Measurements from ENCODE around the gene NCOR1.

NCOR1 gene

GRCh38 chr17:16025202-16025601 is 190.1 kb downstream of the NCOR1 start:
- FAIRE-seq = no peak

GRCh38 chr17:16023881-16024280 is 191.5 kb downstream of the NCOR1 start:
- FAIRE-seq = no peak

GRCh38 chr17:16019347-16019746 is 196.0 kb downstream of the NCOR1 start:
- no peak for FAIRE-seq

GRCh38 chr17:16013943-16014407 is 201.4 kb downstream of the NCOR1 start:
- FAIRE-seq = peak; percentile 52

GRCh38 chr17:16007439-16007838 is 207.9 kb downstream of the NCOR1 start:
- no peak for FAIRE-seq

GRCh38 chr17:16005636-16006035 is 209.7 kb downstream of the NCOR1 start:
- FAIRE-seq = no peak

GRCh38 chr17:16003841-16004240 is 211.5 kb downstream of the NCOR1 start:
- no peak for FAIRE-seq

- no peak for FAIRE-seq
Observed at GRCh38 chr17:16002708-16003260, 212.6 kb downstream of the NCOR1 start.

- no peak for FAIRE-seq
Observed at GRCh38 chr17:16001226-16001897, 214.0 kb downstream of the NCOR1 start.

GRCh38 chr17:15999974-16000827 is 215.1 kb downstream of the NCOR1 start:
- FAIRE-seq = no peak

- peak; percentile 89 for FAIRE-seq
Observed at GRCh38 chr17:15999141-15999973, 216.0 kb downstream of the NCOR1 start, which contains the start of the genes TTC19 and ZSWIM7. Gene TTC19 (plus strand): TSS chr17:15999824. CDS start chr17:15999849, 25 bp downstream. Gene ZSWIM7 (minus strand): TSS chr17:15999704. CDS start chr17:15999594, 110 bp downstream.

- FAIRE-seq = no peak
Observed at GRCh38 chr17:15998031-15998562, 217.2 kb downstream of the NCOR1 start.

- no peak for FAIRE-seq
Observed at GRCh38 chr17:15996322-15996721, 219.0 kb downstream of the NCOR1 start.

- FAIRE-seq = no peak
Observed at GRCh38 chr17:15981646-15982580, 233.4 kb downstream of the NCOR1 start.

GRCh38 chr17:15981208-15981607 is 234.1 kb downstream of the NCOR1 start:
- no peak for FAIRE-seq
